Bladder microvascular endothelial cell (primary cell): ENCODE results near the gene SPINT4. TPM values are rescaled to one million over a fixed set of nuclear protein-coding genes. Genes with fewer than 3 reads are reported as not detected.

Source experiments
- total RNA-seq: library from RNA; depleted of rRNA; stranded (reverse); fragments of >200 nt; gene quantifications from 2 replicates; pipeline ENCODE4 v1.2.3, GENCODE V29; 2014

The SPINT4 gene
- total RNA-seq = not detected in 2 replicates

GRCh38 chr20:45722047-45722446, at the start of gene SPINT4:
TSS of gene SPINT4 (plus strand) at chr20:45722347. CDS start at chr20:45722368, 21 bp downstream.

DNA sequence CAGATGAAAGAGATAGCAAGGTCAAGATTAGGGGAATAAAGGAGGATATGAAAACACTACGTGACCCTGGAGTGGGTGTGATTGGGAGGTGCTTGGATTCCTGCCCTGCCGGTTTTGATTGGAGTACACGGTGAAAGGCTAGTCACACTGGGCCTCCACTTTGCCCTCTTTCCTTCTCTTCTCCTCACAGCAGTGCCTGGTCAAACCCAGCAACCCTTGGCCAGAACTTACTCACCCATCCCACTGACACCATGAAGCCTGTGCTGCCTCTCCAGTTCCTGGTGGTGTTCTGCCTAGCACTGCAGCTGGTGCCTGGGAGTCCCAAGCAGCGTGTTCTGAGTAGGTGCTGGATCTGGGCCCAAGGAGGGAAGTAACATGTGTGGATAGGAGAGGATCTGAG, 20.3 kb upstream of the SPINT4 start, which contains the start of gene WFDC13:
Gene WFDC13, plus strand, starts transcription at position 166 of the 400 bp plus-strand sequence. Its CDS starts 86 bp downstream, at position 252.

DNA sequence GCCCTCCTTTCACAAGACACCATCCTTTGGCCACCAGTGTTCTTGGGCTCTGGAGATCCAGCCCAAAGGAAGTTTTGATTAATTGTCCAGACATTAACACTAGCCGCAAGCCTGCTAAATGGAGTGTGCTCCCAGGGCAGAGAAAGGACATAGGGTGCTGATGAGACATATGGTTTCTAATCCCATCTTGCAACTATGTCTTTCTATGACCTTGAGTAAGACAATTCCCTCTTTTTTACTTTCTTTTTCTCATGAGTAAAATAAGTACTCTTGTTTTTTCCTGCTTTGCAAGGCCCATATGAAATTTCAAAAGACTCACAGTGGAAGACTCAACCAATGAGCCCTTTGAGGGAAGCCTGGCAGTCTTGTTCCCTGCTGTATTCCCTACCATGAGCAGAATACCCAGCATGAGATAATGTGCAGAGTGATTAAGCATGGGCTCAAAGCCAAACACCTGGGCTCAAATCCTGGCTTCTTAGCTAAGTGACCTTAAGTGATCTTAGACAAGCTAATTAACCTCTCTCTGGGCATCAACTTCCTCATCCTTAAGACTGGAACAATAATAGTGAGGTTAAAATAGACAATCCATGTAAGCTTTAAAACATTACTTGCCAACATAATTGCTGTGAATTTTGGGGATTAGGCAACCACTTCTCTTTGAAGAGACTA, 17.0 kb upstream of the SPINT4 start, which contains the start of gene WFDC10B:
Gene WFDC10B, minus strand, starts transcription at position 51 of the 669 bp plus-strand sequence. CDS start 19,027 bp downstream, outside the sequence.

Other genes with a start within 250 kb of the SPINT4 start
- gene SPINT3, start 206.7 kb upstream of the SPINT4 start, total RNA-seq = not detected in 2 replicates
- gene WFDC6, start 182.9 kb upstream of the SPINT4 start, total RNA-seq = not detected in 2 replicates
- gene EPPIN, start 174.9 kb upstream of the SPINT4 start, total RNA-seq = not detected in 2 replicates
- not detected in 2 replicates for gene WFDC8, start 143.1 kb upstream of the SPINT4 start, total RNA-seq
- not detected in 2 replicates for gene WFDC10A, start 92.6 kb upstream of the SPINT4 start, total RNA-seq
- gene WFDC9, start 91.1 kb upstream of the SPINT4 start, total RNA-seq = not detected in 2 replicates
- gene WFDC11, start 52.1 kb upstream of the SPINT4 start, total RNA-seq = not detected in 2 replicates
- gene WFDC13, start 20.3 kb upstream of the SPINT4 start, total RNA-seq = not detected in 2 replicates
- gene WFDC10B, start 17.3 kb upstream of the SPINT4 start, total RNA-seq = not detected in 2 replicates
- not detected in 2 replicates for gene WFDC3, start 69.5 kb downstream of the SPINT4 start, total RNA-seq
- 12.7 and 13.6 TPM in 2 replicates for gene DNTTIP1, start 69.6 kb downstream of the SPINT4 start, total RNA-seq
- gene UBE2C, start 90.3 kb downstream of the SPINT4 start, total RNA-seq = 8.9 and 20.7 TPM in 2 replicates
- gene TNNC2, start 105.0 kb downstream of the SPINT4 start, total RNA-seq = not detected in 2 replicates
- 10.2 and 13.4 TPM in 2 replicates for gene SNX21, start 111.5 kb downstream of the SPINT4 start, total RNA-seq
- 26.4 and 32.9 TPM in 2 replicates for gene ACOT8, start 135.0 kb downstream of the SPINT4 start, total RNA-seq
- gene ZSWIM3, start 135.3 kb downstream of the SPINT4 start, total RNA-seq = 6.0 and 9.9 TPM in 2 replicates
- gene ZSWIM1, start 158.9 kb downstream of the SPINT4 start, total RNA-seq = 1.9 and 4.0 TPM in 2 replicates
- 0.49 and 0.50 TPM in 2 replicates for gene SPATA25, start 165.3 kb downstream of the SPINT4 start, total RNA-seq
- gene NEURL2, start 168.9 kb downstream of the SPINT4 start, total RNA-seq = 2.6 and 2.8 TPM in 2 replicates
- gene CTSA, start 169.0 kb downstream of the SPINT4 start, total RNA-seq = 37.2 and 80.9 TPM in 2 replicates
- gene PLTP, start 189.8 kb downstream of the SPINT4 start, total RNA-seq = 3.4 and 6.7 TPM in 2 replicates
- 7.3 and 11.3 TPM in 2 replicates for gene PCIF1, start 212.3 kb downstream of the SPINT4 start, total RNA-seq
- gene ZNF335, start 249.9 kb downstream of the SPINT4 start, total RNA-seq = 6.2 and 13.3 TPM in 2 replicates